ENCODE results near the gene ITGB8. TPM values are rescaled to one million over a fixed set of nuclear protein-coding genes. Genes with fewer than 3 reads are reported as not detected.

ITGB8 gene
- total RNA-seq, 1 donor from 2014 or later, result 19.0 TPM

- H3K9me3 Mint-ChIP-seq (ENCODE audit: unreplicated experiment), result peaks cover 3% of the 10 kb centered on the region
- no peak overlapping the region for H3K27ac Mint-ChIP-seq (ENCODE audit: unreplicated experiment)
- DNase-seq, result no peak
- peaks cover 9% of the 10 kb centered on the region for H3K36me3 Mint-ChIP-seq (ENCODE audit: unreplicated experiment)
- H3K4me3 Mint-ChIP-seq (ENCODE audit: unreplicated experiment), result no peak overlapping the region
- TF ChIP-seq, protein P1, sequence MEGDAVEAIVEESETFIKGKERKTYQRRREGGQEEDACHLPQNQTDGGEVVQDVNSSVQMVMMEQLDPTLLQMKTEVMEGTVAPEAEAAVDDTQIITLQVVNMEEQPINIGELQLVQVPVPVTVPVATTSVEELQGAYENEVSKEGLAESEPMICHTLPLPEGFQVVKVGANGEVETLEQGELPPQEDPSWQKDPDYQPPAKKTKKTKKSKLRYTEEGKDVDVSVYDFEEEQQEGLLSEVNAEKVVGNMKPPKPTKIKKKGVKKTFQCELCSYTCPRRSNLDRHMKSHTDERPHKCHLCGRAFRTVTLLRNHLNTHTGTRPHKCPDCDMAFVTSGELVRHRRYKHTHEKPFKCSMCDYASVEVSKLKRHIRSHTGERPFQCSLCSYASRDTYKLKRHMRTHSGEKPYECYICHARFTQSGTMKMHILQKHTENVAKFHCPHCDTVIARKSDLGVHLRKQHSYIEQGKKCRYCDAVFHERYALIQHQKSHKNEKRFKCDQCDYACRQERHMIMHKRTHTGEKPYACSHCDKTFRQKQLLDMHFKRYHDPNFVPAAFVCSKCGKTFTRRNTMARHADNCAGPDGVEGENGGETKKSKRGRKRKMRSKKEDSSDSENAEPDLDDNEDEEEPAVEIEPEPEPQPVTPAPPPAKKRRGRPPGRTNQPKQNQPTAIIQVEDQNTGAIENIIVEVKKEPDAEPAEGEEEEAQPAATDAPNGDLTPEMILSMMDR (IDR thresholded peaks at IDR 0.05; ENCODE audit: partially characterized antibody, unreplicated experiment), result no peak
- H3K4me1 Mint-ChIP-seq (ENCODE audit: low read depth, unreplicated experiment), result peaks cover 2% of the 10 kb centered on the region
- peaks cover 3% of the 10 kb centered on the region for H3K27me3 Mint-ChIP-seq (ENCODE audit: unreplicated experiment)
These were observed 116.4 kb downstream of the ITGB8 start for GRCh38 chr7:20447021-20447650.

GRCh38 chr7:20449176-20449575 lies 118.5 kb downstream of the ITGB8 start:
- peaks cover 2% of the 10 kb centered on the region for H3K4me1 Mint-ChIP-seq (ENCODE audit: low read depth, unreplicated experiment)
- no peak overlapping the region for H3K4me3 Mint-ChIP-seq (ENCODE audit: unreplicated experiment)
- peaks cover 9% of the 10 kb centered on the region for H3K36me3 Mint-ChIP-seq (ENCODE audit: unreplicated experiment)
- no peaks in the 10 kb centered on the region for H3K27me3 Mint-ChIP-seq (ENCODE audit: unreplicated experiment)
- TF ChIP-seq, protein P1 (IDR thresholded peaks at IDR 0.05; ENCODE audit: partially characterized antibody, unreplicated experiment), result no peak
- no peak overlapping the region for H3K27ac Mint-ChIP-seq (ENCODE audit: unreplicated experiment)
- no peak for DNase-seq
- H3K9me3 Mint-ChIP-seq (ENCODE audit: unreplicated experiment), result peaks cover 3% of the 10 kb centered on the region

GRCh38 chr7:20450536-20450935 lies 119.8 kb downstream of the ITGB8 start:
- no peaks in the 10 kb centered on the region for H3K27me3 Mint-ChIP-seq (ENCODE audit: unreplicated experiment)
- no peaks in the 10 kb centered on the region for H3K36me3 Mint-ChIP-seq (ENCODE audit: unreplicated experiment)
- no peak for DNase-seq
- peaks cover 2% of the 10 kb centered on the region for H3K4me1 Mint-ChIP-seq (ENCODE audit: low read depth, unreplicated experiment)
- no peaks in the 10 kb centered on the region for H3K9me3 Mint-ChIP-seq (ENCODE audit: unreplicated experiment)
- no peak overlapping the region for H3K4me3 Mint-ChIP-seq (ENCODE audit: unreplicated experiment)
- no peak overlapping the region for H3K27ac Mint-ChIP-seq (ENCODE audit: unreplicated experiment)
- TF ChIP-seq, protein P1 (IDR thresholded peaks at IDR 0.05; ENCODE audit: partially characterized antibody, unreplicated experiment), result no peak

DNA sequence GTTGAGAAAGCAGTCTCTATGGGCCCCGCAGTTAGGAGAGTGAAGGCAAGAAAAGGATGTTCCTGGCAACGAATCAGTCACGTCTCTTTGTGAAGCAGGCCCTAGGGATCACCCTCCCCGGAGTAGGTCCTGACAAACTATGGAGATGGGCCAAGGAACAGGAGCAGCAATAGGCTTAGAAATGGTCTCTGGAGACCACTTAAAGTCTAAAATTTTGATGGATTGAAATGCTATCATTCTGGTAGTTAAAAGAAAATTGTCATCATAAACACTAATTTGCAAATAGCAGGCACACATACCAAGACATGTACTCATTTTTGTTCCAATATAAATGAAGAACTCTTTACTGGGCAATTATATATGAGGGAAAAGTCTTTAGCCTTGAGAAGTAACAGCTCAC lies 123.5 kb downstream of the ITGB8 start:
- no peaks in the 10 kb centered on the region for H3K9me3 Mint-ChIP-seq (ENCODE audit: unreplicated experiment)
- H3K4me1 Mint-ChIP-seq (ENCODE audit: low read depth, unreplicated experiment), result no peaks in the 10 kb centered on the region
- no peak overlapping the region for H3K27ac Mint-ChIP-seq (ENCODE audit: unreplicated experiment)
- H3K27me3 Mint-ChIP-seq (ENCODE audit: unreplicated experiment), result peaks cover 2% of the 10 kb centered on the region
- no peaks in the 10 kb centered on the region for H3K36me3 Mint-ChIP-seq (ENCODE audit: unreplicated experiment)
- no peak for DNase-seq
- TF ChIP-seq, protein P1 (IDR thresholded peaks at IDR 0.05; ENCODE audit: partially characterized antibody, unreplicated experiment), result no peak
- H3K4me3 Mint-ChIP-seq (ENCODE audit: unreplicated experiment), result no peak overlapping the region

GRCh38 chr7:20456701-20457100 lies 126.0 kb downstream of the ITGB8 start:
- Mint-ChIP-seq H3K4me1 (ENCODE audit: low read depth, unreplicated experiment) (no peaks in the 10 kb centered on the region), H3K9me3 (ENCODE audit: unreplicated experiment) (no peaks in the 10 kb centered on the region)

More at GRCh38 chr7:20456701-20457100, 126.0 kb downstream of the ITGB8 start:
- H3K27me3 Mint-ChIP-seq (ENCODE audit: unreplicated experiment), result peaks cover 2% of the 10 kb centered on the region
- TF ChIP-seq, protein P1 (IDR thresholded peaks at IDR 0.05; ENCODE audit: partially characterized antibody, unreplicated experiment), result no peak
- no peak for DNase-seq
- no peaks in the 10 kb centered on the region for H3K36me3 Mint-ChIP-seq (ENCODE audit: unreplicated experiment)
- H3K27ac Mint-ChIP-seq (ENCODE audit: unreplicated experiment), result no peak overlapping the region
- H3K4me3 Mint-ChIP-seq (ENCODE audit: unreplicated experiment), result no peak overlapping the region

Data from glutamatergic neuron (in vitro differentiated cells).